OCI-LY1 (cell line): ENCODE results near the gene B9D1.

Experiments
- EZH2 ChIP-seq: fragments of 200-600 bp; sonication (generic), shearing (Covaris generic); IDR thresholded peaks from 2 replicates; pipeline ENCODE4 v1.8.0; 2017; ENCODE audit warnings: borderline replicate concordance, mixed run types, mild to moderate bottlenecking, antibody characterized with exemption, low read length, moderate library complexity, mixed read lengths
- TF ChIP-seq, protein P1 (sequence below): fragments of 200-600 bp; sonication (generic), shearing (Covaris generic); IDR thresholded peaks from 2 replicates; pipeline ENCODE4 v1.5.1; 2017; ENCODE audit warnings: mild to moderate bottlenecking, antibody characterized with exemption, low read length, moderate library complexity, mixed read lengths

DNA sequence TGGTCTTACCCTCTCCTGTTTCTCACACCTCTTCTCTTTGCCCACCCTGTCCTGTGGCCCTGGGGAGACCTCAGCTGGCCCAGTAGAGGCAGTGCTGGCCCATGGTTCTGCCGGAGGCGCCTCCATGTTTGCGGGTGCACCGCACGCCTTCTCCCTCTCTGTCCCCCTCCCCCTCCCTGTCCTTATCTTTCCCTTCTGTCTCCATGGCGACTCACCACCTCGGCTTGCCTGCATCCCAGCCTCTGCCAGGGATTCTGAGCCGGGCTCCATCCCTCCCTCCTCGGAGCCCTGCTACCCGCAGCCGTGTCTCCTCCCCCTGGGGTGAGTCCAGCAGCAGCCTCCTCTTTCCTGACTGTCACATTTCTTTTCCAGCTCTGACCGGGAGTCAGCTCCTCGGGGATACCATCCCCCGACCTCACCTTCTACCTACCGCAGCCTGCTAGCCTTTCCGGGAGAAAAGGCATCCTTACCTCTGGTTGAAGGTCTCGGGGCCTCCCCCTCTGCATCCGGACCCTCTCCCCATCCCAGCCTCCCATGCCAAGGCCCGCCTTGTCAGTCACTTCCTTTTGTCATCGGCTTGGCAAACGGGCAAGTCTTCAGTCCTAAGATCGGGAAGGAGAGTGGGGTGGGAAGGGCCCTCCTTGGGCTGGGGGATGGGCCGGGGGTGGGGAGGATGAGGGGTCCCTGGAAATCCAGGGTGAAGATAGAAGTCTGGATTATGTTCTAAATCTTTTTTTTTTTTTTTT is 48.5 kb upstream of the B9D1 start, which contains the start of gene RNF112:
- TF ChIP-seq, protein P1, sequence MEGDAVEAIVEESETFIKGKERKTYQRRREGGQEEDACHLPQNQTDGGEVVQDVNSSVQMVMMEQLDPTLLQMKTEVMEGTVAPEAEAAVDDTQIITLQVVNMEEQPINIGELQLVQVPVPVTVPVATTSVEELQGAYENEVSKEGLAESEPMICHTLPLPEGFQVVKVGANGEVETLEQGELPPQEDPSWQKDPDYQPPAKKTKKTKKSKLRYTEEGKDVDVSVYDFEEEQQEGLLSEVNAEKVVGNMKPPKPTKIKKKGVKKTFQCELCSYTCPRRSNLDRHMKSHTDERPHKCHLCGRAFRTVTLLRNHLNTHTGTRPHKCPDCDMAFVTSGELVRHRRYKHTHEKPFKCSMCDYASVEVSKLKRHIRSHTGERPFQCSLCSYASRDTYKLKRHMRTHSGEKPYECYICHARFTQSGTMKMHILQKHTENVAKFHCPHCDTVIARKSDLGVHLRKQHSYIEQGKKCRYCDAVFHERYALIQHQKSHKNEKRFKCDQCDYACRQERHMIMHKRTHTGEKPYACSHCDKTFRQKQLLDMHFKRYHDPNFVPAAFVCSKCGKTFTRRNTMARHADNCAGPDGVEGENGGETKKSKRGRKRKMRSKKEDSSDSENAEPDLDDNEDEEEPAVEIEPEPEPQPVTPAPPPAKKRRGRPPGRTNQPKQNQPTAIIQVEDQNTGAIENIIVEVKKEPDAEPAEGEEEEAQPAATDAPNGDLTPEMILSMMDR: no peak
- TF ChIP-seq EZH2: no peak
